NB4 (cell line): ENCODE data around the gene FAM83G.

ENCODE experiments used
- DNase-seq: peaks from one replicate; pipeline ENCODE4 v3.0.0; 2010; ENCODE audit warnings: low read depth
- H3K4me3 ChIP-seq: one replicate; pipeline ENCODE4 v1.5.1; 2011; ENCODE audit warnings: mild to moderate bottlenecking, low read depth, low read length, moderate library complexity
- MYC ChIP-seq: IDR thresholded peaks from 2 replicates; pipeline ENCODE4 v1.6.1; 2011; ENCODE audit warnings: low read depth, low read length
- POLR2A ChIP-seq: IDR thresholded peaks from 2 replicates; pipeline ENCODE4 v1.6.1; 2011; ENCODE audit warnings: mild to moderate bottlenecking; ENCODE audit not compliant: insufficient read length; ENCODE audit errors: extremely low read depth
- TF ChIP-seq, protein P1 (sequence below): IDR thresholded peaks from 2 replicates; pipeline ENCODE4 v1.6.1; 2011; ENCODE audit warnings: low read depth, low read length
- TF ChIP-seq, protein P2 (sequence below): IDR thresholded peaks from one replicate; pipeline ENCODE4 v1.5.1; 2012; ENCODE audit warnings: low read depth, low read length

Gene FAM83G

DNA sequence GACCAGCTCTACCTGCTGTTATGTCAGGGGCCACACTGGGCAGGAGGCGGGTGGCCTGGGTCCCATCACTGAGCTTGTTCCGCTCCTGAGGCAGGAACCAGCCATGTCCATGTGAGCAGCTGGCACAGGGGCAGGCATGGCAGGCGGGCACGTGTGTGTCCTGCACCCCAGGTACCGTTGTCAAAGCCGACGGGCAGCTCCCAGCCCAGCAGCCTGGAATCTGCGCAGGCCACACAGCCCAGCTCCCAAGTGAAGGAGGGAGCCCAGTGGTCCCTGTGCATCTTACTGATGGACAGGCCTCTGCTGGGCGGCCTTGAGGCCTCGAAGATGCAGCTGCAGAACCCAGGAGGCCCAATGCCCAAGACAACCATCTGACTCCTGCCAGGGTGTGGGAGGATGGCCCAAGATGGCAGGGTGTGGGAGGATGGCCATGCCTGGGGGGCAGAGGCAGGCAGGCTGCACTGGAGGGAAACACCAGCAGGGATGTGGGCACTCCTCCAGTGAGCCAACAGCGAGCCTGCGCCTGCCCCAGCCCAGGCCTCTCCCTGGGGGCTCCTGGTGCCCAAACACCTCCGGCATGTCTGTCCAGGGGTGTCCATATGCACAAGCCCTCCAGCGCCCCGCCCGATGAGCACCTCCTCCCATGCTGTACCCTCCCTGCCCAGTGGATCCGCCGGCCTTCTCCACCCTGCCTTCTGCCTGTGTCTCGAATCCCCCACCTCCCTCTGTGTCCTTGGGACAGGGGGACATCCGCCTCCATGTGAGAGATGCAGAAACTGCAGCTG, 12.8 kb downstream of the FAM83G start:
- no peak for TF ChIP-seq MYC
- TF ChIP-seq, protein P1, sequence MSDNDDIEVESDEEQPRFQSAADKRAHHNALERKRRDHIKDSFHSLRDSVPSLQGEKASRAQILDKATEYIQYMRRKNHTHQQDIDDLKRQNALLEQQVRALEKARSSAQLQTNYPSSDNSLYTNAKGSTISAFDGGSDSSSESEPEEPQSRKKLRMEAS, result no peak
- no peak for TF ChIP-seq POLR2A
- TF ChIP-seq, protein P2, sequence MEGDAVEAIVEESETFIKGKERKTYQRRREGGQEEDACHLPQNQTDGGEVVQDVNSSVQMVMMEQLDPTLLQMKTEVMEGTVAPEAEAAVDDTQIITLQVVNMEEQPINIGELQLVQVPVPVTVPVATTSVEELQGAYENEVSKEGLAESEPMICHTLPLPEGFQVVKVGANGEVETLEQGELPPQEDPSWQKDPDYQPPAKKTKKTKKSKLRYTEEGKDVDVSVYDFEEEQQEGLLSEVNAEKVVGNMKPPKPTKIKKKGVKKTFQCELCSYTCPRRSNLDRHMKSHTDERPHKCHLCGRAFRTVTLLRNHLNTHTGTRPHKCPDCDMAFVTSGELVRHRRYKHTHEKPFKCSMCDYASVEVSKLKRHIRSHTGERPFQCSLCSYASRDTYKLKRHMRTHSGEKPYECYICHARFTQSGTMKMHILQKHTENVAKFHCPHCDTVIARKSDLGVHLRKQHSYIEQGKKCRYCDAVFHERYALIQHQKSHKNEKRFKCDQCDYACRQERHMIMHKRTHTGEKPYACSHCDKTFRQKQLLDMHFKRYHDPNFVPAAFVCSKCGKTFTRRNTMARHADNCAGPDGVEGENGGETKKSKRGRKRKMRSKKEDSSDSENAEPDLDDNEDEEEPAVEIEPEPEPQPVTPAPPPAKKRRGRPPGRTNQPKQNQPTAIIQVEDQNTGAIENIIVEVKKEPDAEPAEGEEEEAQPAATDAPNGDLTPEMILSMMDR, result no peak
- no peak for DNase-seq
- no peak overlapping the region for H3K4me3 ChIP-seq

DNA sequence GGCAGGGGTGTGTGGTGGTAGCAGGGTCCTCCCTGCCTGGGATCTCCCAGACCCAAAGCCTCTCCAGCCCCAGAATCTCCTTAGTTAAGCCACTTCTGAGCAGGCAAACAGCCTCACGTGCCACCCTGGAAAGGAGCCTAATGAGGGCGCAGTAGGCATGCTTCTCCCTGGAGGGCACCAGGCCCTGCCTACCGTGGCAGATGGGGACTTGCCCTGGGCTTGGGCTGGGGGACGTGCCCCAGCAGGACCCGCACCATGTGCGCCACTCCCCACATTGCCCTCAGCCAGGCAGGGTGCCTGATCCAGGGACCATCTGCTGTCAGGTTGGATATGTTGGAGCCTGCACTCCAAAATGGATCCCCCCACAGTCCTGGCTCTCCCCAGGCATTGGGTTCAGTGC, 14.2 kb downstream of the FAM83G start:
- H3K4me3 ChIP-seq, result no peak overlapping the region
- TF ChIP-seq, protein P2, result no peak
- TF ChIP-seq POLR2A (no peak), MYC (no peak)
- TF ChIP-seq, protein P1, result no peak
- no peak for DNase-seq

DNA sequence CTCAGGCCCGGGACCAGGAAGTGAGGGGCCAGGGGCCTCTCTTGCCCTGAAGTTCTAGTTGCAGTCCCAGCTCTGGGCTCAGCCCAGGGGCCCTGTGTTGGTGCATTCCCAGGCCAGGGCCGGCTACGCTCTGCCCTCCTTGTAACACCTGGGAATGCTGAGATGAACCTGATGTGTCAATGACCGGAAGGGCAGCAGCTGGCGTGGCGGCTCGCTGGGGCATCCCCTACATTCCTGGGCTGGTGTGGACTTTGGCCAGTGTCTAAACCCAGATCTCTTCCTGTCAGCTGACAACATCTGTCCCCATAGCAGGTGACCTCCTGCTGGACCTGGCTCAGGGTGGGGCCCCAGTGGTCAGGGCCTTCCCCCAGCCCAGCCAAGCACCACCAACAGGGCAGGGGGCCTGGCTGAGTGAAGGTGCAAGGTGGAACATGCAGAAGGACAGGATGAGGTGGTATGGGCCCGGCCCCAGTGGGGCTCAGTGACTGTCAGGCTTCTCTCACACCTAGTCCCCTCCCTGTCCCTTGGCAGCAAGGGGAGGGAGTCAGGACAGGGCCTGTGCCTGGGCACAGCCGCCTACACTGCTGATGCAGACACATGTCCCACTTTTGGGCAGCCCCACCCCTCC, 15.9 kb downstream of the FAM83G start:
- no peak for TF ChIP-seq MYC
- no peak overlapping the region for H3K4me3 ChIP-seq
- no peak for DNase-seq

DNA sequence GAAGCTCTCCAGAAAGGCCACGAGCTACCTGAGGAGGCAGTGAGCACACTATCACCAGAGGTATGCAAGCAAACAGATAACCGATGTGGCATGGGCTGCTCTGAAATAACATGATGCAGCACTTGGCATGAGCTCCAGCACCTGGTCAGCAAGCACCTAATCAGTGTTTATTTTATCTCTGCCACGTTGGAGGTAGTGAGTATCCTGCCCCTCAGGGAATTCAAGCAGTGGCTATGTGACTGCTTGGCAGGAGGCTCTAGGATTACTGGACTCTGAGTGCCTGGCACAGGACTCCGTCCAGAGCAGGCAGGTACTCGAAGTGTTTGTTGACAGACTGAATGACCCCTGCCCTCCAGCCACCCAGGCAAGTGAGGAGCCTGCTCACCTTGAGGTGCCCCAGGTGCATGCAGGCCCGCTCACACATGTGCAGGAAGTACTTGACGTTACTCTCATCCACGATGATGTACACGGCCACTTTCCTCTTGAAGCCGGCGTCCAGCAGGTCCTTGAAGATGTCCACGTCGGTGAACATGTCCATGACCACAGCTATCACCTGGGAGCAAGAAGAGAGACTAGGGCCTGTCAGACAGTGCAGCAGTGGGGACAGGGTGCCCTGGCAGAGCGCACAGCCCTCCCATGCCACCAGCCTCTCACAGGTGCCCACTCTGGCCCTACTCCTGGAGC, 16.6 kb downstream of the FAM83G start:
- no peak for DNase-seq
- H3K4me3 ChIP-seq, result no peak overlapping the region
- TF ChIP-seq MYC (no peak), POLR2A (no peak)
- TF ChIP-seq, protein P2, result no peak
- TF ChIP-seq, protein P1, result no peak

DNA sequence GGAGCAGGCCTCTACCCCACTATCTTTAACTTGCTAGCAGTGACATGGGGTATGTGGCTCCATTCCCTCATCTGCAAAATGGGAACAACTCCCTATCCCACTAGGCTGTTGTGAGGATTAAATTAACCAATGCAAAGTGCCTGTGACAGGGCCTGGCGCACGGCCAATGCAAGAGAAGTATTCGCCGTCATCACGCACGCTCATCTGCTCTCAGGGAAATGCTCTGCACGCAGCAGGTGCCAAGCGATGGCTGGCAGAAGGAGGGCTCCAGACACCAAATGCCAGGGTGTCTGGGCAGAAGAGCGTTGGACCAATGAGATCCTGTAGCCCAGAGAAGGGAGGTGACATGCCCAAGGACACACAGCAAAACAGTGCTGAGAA, 17.3 kb downstream of the FAM83G start:
- no peak overlapping the region for H3K4me3 ChIP-seq
- DNase-seq, result no peak
- TF ChIP-seq, protein P1, result no peak
- TF ChIP-seq MYC, result no peak

DNA sequence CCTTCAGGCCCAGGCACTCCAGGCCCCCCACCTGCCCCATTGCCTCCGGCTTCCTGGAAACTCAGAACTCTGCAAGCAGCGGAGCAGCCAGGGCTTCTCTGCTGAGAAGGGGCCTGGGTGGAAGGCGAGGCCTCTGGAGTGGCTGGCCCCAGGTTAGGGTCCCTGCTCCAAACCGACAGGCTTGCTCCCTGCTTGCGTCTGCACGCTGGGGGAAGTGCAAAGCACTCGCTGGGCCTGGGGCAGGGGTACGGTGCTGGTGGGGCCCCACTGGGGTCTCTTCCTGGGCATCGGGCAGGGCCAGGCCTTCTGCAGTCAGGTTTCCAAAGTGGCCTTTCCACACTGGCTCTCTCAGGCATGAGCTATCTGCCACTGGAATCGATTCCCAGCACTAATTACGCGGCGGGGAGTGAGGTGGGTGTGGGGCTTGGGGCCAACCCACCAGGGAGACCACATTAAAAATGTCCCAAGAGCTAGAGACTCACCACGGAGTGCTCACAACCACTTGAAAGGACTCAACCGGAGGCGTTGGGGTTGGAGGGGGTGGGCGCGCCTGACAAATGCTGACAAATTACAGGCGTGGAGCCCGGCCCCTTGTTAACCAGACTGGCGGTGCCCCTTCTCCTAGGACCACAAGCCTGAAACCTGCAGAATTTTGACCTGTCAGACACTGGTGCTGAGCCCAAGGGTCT, 17.9 kb downstream of the FAM83G start:
- TF ChIP-seq, protein P1, result no peak
- no peak for TF ChIP-seq POLR2A
- TF ChIP-seq, protein P2, result no peak
- no peak for TF ChIP-seq MYC

More for the DNA sequence above, 17.9 kb downstream of the FAM83G start:
- DNase-seq, result no peak
- H3K4me3 ChIP-seq, result no peak overlapping the region
